HepG2 (cell line): ENCODE results near the gene MMS19.

Experiments used
- CCDC6 ChIP-seq: sonication (generic); formaldehyde crosslinking; IDR thresholded peaks from 2 replicates; pipeline ENCODE4 v1.8.1; 2022; ENCODE audit warnings: mild to moderate bottlenecking, missing genetic modification reagents, moderate library complexity
- CTCF ChIP-seq: sonication (generic); formaldehyde crosslinking; IDR thresholded peaks from 2 replicates; pipeline ENCODE4 v1.5.0; 2020; ENCODE audit warnings: mild to moderate bottlenecking, missing genetic modification reagents, moderate library complexity
- EP300 ChIP-seq, 3 experiments: sonication (generic) in 1 of 3; formaldehyde crosslinking in 1 of 3; IDR thresholded peaks; 2 replicates each; pipeline versions ENCODE4 v1.5.1 to v1.6.1; 2011 to 2020; ENCODE audit warnings: low read depth in 2 of 3, low read length in 2 of 3, borderline replicate concordance in 1 of 3, improper control_type of control experiment in 1 of 3, mild to moderate bottlenecking in 1 of 3, missing genetic modification reagents in 1 of 3, moderate library complexity in 1 of 3
- GABPA ChIP-seq, 2 experiments: IDR thresholded peaks; 2 replicates each; pipeline ENCODE4 v1.6.1; 2011 to 2016; ENCODE audit warnings: low read depth in 2 of 2, low read length in 1 of 2, missing biosample characterization in 1 of 2, missing genetic modification characterization in 1 of 2
- IKZF4 ChIP-seq: sonication (generic); formaldehyde crosslinking; IDR thresholded peaks from 2 replicates; pipeline ENCODE4 v1.5.1; 2020; ENCODE audit warnings: borderline replicate concordance, mild to moderate bottlenecking, low read depth, missing genetic modification reagents; ENCODE audit errors: not compliant biosample characterization
- JARID2 ChIP-seq: sonication (generic); formaldehyde crosslinking; IDR thresholded peaks from 2 replicates; pipeline ENCODE4 v1.8.1; 2023; ENCODE audit warnings: missing genetic modification reagents, inconsistent platforms; ENCODE audit not compliant: insufficient replicate concordance
- ZKSCAN5 ChIP-seq: sonication (generic); formaldehyde crosslinking; IDR thresholded peaks from 2 replicates; pipeline ENCODE4 v1.5.1; 2020; ENCODE audit warnings: mild to moderate bottlenecking, missing genetic modification reagents
- ZMAT5 ChIP-seq: sonication (generic); formaldehyde crosslinking; IDR thresholded peaks from 2 replicates; pipeline ENCODE4 v1.5.0; 2020; ENCODE audit warnings: mild to moderate bottlenecking, low read depth, missing genetic modification reagents, borderline replicate concordance
- ZNF33B ChIP-seq: sonication (generic); formaldehyde crosslinking; IDR thresholded peaks from 2 replicates; pipeline ENCODE4 v1.5.1; 2020; ENCODE audit warnings: mild to moderate bottlenecking, missing genetic modification reagents
- ZNF407 ChIP-seq: sonication (generic); formaldehyde crosslinking; IDR thresholded peaks from one replicate; pipeline ENCODE4 v1.5.1; 2020; ENCODE audit warnings: mild to moderate bottlenecking, missing genetic modification reagents; ENCODE audit errors: not compliant biosample characterization
- ZNF670 ChIP-seq: sonication (generic); formaldehyde crosslinking; IDR thresholded peaks from 2 replicates; pipeline ENCODE4 v1.8.0; 2022; ENCODE audit warnings: mild to moderate bottlenecking, missing genetic modification reagents, borderline replicate concordance

GRCh38 chr10:97427571-97428179 lies 70.5 kb downstream of the MMS19 start:
- TF ChIP-seq CCDC6 (no peak), IKZF4 (CRISPR knock-in tag) (no peak), JARID2 (no peak), CTCF (CRISPR knock-in tag) (no peak), ZNF33B (CRISPR knock-in tag) (no peak), GABPA (IDR thresholded peaks at IDR 0.05; ENCODE audit: low read depth, low read length) (no peak), GABPA (CRISPR knock-in tag; IDR thresholded peaks at IDR 0.05; ENCODE audit: low read depth) (0 out of 2 replicates have a peak, but pooled peaks have one; percentile 32), ZNF407 (CRISPR knock-in tag) (no peak), ZMAT5 (no peak), EP300 (IDR thresholded peaks at IDR 0.05; ENCODE audit: low read depth in 2 of 2, low read length in 2 of 2) (no peak), EP300 (CRISPR knock-in tag; IDR thresholded peaks at IDR 0.05; ENCODE audit: borderline replicate concordance) (no peak), ZNF670 (CRISPR knock-in tag) (no peak), ZKSCAN5 (CRISPR knock-in tag) (no peak)
